GM19025 (cell line): Measurements from ENCODE around the gene NLGN4X.

Experiments
- ATAC-seq: cut with Tn5 transposase; IDR thresholded peaks from one replicate; pipeline ENCODE4 v1.9.1; 2021; ENCODE audit warnings: mild to moderate bottlenecking, low read depth, moderate library complexity; ENCODE audit not compliant: unreplicated experiment

NLGN4X gene

GRCh38 chrX:6159468-6159867 is 69.2 kb downstream of the NLGN4X start:
- no peak for ATAC-seq

DNA sequence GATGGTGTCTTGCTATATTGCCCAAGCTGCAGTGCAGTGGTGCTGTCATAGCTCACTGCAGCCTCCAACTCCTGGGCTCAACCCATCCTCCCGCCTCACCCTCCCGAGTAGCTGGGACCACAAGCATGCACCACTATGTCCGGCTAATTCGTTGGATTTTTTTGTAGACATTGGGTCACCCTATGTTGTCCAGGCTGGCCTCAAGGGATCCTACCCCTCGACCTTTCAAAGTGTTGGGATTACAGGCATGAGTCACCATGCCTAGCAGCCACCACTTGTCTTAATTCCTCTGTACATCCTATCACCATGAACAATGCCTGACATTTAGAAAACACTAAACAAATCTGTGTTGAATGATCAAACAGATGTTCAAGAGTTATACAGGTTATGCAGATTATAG is 76.7 kb downstream of the NLGN4X start:
- no peak for ATAC-seq

GRCh38 chrX:6149060-6149872 is 79.4 kb downstream of the NLGN4X start:
- ATAC-seq: no peak

DNA sequence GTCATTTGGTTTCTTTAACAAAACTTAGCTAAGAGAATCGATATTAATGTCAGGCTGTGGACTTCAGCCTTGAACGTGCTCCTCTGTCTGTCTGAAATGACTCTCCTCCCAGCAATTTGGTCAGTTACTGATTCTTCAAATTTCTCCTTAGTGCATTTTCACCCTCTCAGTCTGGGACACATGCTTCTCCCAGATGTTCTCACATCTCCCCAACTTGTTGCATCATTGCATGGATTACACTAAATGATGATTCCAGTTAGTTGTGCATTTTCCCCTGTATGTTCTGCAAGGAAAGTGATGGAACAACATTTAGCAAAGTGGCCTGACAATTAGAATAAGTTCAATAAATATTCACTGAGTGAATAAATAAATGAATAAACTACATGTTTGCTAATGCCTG is 94.4 kb downstream of the NLGN4X start:
- ATAC-seq: no peak

DNA sequence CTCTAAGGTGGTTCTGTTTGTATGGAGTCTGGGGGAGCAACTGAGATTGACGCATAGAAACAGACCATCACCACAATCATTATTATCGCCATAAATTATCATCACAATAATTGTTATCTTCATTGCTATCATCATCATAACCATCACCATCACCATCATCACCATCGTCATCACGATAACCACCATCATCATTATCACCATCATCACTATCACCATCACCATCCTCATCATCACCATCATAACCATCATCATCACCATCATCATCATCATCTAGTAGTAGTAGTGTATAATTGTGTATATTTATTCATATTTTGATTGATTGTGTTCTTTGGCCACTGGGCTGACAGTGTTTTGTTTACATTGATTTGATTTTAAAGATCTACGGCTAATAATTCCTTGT is 95.7 kb downstream of the NLGN4X start:
- ATAC-seq: no peak

GRCh38 chrX:6131287-6131686 is 97.4 kb downstream of the NLGN4X start:
- ATAC-seq: no peak

GRCh38 chrX:6129195-6129594 is 99.5 kb downstream of the NLGN4X start:
- no peak for ATAC-seq

GRCh38 chrX:6120329-6120728 is 108.3 kb downstream of the NLGN4X start:
- ATAC-seq: no peak

DNA sequence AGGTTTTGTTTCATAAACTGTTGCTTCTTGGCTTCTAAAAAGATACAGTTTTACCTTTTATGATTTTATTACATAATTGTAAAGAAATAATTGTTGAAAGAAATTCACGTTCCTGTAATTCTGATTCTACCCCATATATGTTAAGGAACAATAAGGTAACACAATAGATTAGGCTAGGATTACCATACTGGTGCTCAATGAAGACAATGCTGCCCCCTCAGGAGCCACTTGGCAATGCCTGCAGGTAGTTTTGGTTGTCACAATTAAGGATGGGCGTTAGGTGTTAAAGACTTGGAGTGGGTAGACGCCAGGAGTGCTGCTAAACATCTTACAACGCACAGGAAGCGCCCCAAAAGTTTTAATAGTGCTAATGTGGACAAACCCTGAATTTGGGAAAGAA is 133.2 kb downstream of the NLGN4X start:
- no peak for ATAC-seq

DNA sequence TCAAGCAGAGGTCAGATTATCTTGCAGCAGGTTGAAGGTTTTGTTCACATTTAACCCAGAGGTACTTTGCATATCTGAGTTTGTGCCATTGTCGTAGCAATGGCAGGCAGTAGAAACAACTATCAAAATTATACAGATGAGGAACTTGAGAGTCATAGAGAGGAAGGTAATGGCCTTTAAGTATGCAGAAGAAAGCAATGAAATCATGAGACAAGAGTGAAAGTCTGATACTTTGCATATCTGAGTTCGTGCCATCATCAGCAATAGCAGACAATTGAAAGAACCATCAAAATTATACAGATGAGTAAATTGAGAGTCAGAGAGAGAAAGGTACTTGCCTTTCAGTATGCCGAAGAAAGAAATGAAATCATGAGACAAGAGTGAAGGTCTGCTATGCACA is 154.1 kb downstream of the NLGN4X start:
- no peak for ATAC-seq

DNA sequence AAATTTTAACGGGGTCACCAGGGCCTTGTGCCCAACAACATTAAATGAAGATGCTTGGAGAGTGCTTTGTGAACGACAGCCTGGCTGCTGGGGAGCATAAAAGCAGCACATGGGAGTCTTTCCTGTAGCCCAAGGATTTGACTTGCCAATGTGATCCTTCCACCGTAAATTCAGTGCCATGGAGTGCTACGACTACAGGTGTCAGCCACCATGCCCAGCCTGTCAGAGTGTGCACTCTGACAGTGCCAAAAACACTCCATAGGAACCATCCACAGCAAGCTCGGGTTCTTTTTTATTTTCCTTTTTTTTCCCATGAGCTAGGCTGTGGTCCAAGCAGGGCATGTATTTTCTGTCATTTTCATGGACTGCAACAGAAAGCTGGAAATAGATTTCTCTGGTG is 156.9 kb downstream of the NLGN4X start:
- ATAC-seq: no peak

DNA sequence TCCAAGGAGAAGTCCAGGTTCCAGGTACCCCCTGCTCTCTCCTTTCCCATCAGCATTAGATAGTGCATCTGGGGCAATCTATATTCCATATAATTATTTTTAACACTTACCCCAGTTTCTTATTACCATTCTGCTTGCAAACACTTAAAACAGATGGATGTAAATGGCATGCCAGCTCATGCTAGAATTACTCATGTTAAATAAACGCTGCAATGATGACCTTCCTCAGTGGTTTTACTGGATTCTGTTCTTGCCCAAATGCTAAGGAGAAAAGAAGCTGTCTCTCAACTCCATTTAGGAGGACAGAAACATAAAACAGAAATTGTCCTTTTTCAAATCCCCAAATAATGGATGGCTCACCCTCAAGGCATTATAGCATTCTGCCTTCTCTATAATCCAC is 161.1 kb downstream of the NLGN4X start:
- ATAC-seq: no peak

- ATAC-seq: no peak
These were observed 175.5 kb downstream of the NLGN4X start for GRCh38 chrX:6053141-6053540.

GRCh38 chrX:6052111-6052745 is 176.4 kb downstream of the NLGN4X start:
- no peak for ATAC-seq

DNA sequence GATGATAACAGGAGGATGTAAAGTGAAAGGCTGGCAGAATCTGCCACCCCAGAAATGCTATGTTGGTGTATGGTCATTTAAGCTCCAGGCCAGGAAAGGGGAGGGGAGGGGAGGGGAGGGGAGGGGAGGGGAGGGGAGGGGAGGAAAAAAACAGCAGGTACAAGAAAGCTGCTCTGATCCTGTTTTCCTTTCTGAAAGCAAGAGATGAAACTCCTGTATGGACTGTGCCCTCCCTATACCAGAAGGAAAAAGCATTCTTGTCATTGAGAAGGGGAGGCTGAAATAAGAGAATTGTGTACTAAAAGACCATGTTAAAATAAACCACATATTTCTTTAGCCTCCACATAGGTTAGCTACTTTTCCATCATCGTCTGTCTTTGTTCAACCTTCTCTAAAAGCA is 179.5 kb downstream of the NLGN4X start:
- no peak for ATAC-seq

- ATAC-seq: no peak
These were observed 187.0 kb downstream of the NLGN4X start for GRCh38 chrX:6041630-6042029.

GRCh38 chrX:6029014-6029413 is 199.7 kb downstream of the NLGN4X start:
- no peak for ATAC-seq

DNA sequence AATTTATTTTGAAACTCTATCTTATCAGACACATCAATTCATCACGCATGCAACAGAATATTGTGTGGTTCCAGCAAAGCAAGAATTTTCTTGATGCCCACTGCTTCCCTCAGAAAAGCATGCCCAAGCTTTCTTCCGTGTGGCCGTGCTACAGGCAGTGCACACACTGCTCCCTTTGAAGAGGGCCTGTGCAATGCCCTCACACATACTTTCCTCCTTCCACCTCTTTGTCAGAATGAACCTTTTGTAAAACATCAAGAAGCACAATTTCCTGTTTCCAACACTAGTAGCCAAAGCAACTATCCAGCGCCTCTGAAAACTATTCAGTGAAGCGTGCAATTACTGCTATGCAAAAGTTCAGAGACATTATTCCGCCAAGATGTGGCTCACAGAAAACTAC is 201.7 kb downstream of the NLGN4X start:
- no peak for ATAC-seq

- ATAC-seq: no peak
These were observed 202.2 kb downstream of the NLGN4X start for GRCh38 chrX:6026429-6026828.

DNA sequence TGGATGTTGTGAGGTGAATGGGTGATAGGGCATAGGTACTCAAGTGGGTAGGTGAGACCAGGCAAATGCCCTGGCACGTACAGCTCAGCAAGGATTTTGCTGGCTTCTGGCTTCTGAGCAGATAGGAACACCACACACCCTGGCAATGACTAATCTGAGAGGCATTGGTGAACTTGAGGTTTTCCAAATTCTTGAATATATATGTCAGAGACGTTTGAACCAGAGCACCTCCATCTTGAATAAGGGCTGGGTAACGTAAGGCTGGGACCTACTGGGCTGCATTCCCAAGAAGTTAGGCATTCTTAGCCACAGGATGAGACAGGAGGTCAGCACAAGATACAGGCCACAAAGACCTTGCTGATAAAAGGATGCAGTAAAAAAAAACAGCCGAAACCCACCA is 204.5 kb downstream of the NLGN4X start:
- ATAC-seq: no peak

- no peak for ATAC-seq
These were observed 207.2 kb downstream of the NLGN4X start for GRCh38 chrX:6021316-6022091.
